ENCODE results near the gene NXF1.

GRCh38 chr11:62817129-62817528 lies 11.9 kb upstream of the NXF1 start:
- TF ChIP-seq REST (IDR thresholded peaks at IDR 0.05; ENCODE audit: low read depth) (no peak), NFIC (IDR thresholded peaks at IDR 0.05) (no peak), FOXM1 (IDR thresholded peaks at IDR 0.05; ENCODE audit: borderline replicate concordance, low read depth) (no peak), CEBPB (IDR thresholded peaks at IDR 0.05) (no peak), RAD21 (IDR thresholded peaks at IDR 0.05; ENCODE audit: low read depth) (no peak), TAF1 (IDR thresholded peaks at IDR 0.05; ENCODE audit: low read depth) (no peak)
- TF ChIP-seq, protein P1, sequence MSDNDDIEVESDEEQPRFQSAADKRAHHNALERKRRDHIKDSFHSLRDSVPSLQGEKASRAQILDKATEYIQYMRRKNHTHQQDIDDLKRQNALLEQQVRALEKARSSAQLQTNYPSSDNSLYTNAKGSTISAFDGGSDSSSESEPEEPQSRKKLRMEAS (IDR thresholded peaks at IDR 0.05), result no peak
